Measurements from ENCODE around the gene ATP9A. TPM values are rescaled to one million over a fixed set of nuclear protein-coding genes. Genes with fewer than 3 reads are reported as not detected.

ATP9A gene
- total RNA-seq, 1 experiment from 2014 or later: 12.1 TPM

GRCh38 chr20:51697096-51697826, 70.9 kb downstream of the ATP9A start:
- Mint-ChIP-seq H3K9me3 (no peaks in the 10 kb centered on the region), H3K4me3 (no peak overlapping the region), H3K36me3 (ENCODE audit: insufficient read depth in 1 of 3, low read depth in 3 of 3) (peaks cover 0 to 2% (median 0%) of the 10 kb centered on the region in 3 experiments; a peak in 2 of 7 replicates), H3K4me1 (peaks cover 41 to 56% of the 10 kb centered on the region in 2 experiments), H3K27ac (peak overlapping the region; percentile 24 to 97 (median 30); a peak in 6 of 7 replicates), H3K27me3 (ENCODE audit: low read depth) (no peaks in the 10 kb centered on the region)
- H2BK5ac ChIP-seq (ENCODE audit: insufficient read length, low read length): no peak overlapping the region
- no peak overlapping the region for H4K91ac ChIP-seq (ENCODE audit: insufficient read length, low read depth, low read length)
- H4K5ac ChIP-seq (ENCODE audit: insufficient read length, low read depth, low read length): no peak overlapping the region
- H3K9ac ChIP-seq (ENCODE audit: extremely low read depth, insufficient read length, low read length): no peak overlapping the region
- no peak overlapping the region for H3K56ac ChIP-seq (ENCODE audit: insufficient read length, low read depth, low read length)
- no peak overlapping the region for H2AFZ ChIP-seq (ENCODE audit: low read length)
- H2BK12ac ChIP-seq (ENCODE audit: insufficient read length, low read depth, low read length): no peak overlapping the region
- no peaks in the 10 kb centered on the region for H3K23me2 ChIP-seq (ENCODE audit: insufficient read length, low read depth, low read length, poor library complexity, severe bottlenecking)
- H4K8ac ChIP-seq (replicated peaks; ENCODE audit: insufficient read length, low read depth, low read length): no peak overlapping the region
- H3K4ac ChIP-seq (ENCODE audit: low read depth, low read length): no peak overlapping the region
- no peak overlapping the region for H3K27ac ChIP-seq (ENCODE audit: insufficient read length, low read depth, low read length)
- no peaks in the 10 kb centered on the region for H3K79me1 ChIP-seq (ENCODE audit: insufficient read depth, low read depth, low read length, poor library complexity, severe bottlenecking)
- no peaks in the 10 kb centered on the region for H4K20me1 ChIP-seq (ENCODE audit: control insufficient read depth, insufficient read depth, insufficient read length)
- H2BK20ac ChIP-seq (ENCODE audit: low read depth, low read length, poor library complexity, severe bottlenecking): no peak overlapping the region
- no peak overlapping the region for H3K23ac ChIP-seq (ENCODE audit: insufficient read length, low read depth, low read length)
- H2BK15ac ChIP-seq (ENCODE audit: low read depth, low read length): no peak overlapping the region
- no peak overlapping the region for H3T11ph ChIP-seq (ENCODE audit: low read length)
- no peak overlapping the region for H3K14ac ChIP-seq (ENCODE audit: insufficient read depth, low read length)
- H3K18ac ChIP-seq (ENCODE audit: insufficient read length, low read depth, low read length): no peak overlapping the region
- H2BK120ac ChIP-seq (ENCODE audit: low read depth, low read length, poor library complexity, severe bottlenecking): no peak overlapping the region
- no peaks in the 10 kb centered on the region; the same call in none of the 2 replicates for H3K4me1 ChIP-seq (ENCODE audit: insufficient read depth, low read length)
- no peak for TF ChIP-seq CTCF (conservative IDR thresholded peaks at IDR 0.05)
- no peaks in the 10 kb centered on the region for H3K9me3 ChIP-seq (ENCODE audit: control insufficient read depth, low read depth, low read length)
- WGBS (ENCODE audit: extremely low coverage, insufficient read length, low lambda C conversion rate): no CpG with 5 or more reads among the region's 8 CpGs
- H3K27me3 ChIP-seq (ENCODE audit: insufficient read depth, low read length): no peaks in the 10 kb centered on the region
- no peak overlapping the region for H3K4me2 ChIP-seq (ENCODE audit: insufficient read depth, insufficient read length, low read length)
- H3K79me2 ChIP-seq (ENCODE audit: insufficient read depth, low read length): no peaks in the 10 kb centered on the region
- DNase-seq: no peak
- no peak overlapping the region for H2AK5ac ChIP-seq (ENCODE audit: insufficient read length, low read length)

Data from H9 (cell line).